Caki2 (cell line): ENCODE measurements around the gene LPCAT1. TPM values are rescaled to one million over a fixed set of nuclear protein-coding genes. Genes with fewer than 3 reads are reported as not detected.

Experiments
- DNase-seq: peaks from one replicate; pipeline ENCODE4 v3.0.0-alpha.2; 2015; ENCODE audit warnings: low read depth
- in situ Hi-C: cut with HindIII; loops from 2 replicates; pipeline ENCODE4 v1.10.0; 2016; ENCODE audit warnings: low sequenced_read_pairs, low pct_unique_long_range_greater_than_20kb, mixed read lengths
- total RNA-seq: library from RNA; depleted of rRNA; stranded (reverse); fragments of >200 nt; shearing (Covaris generic); gene quantifications from 2 replicates; pipeline ENCODE4 v1.2.3, GENCODE V29; 2014; ENCODE audit warnings: low replicate concordance; rRNA removed

Gene LPCAT1
- total RNA-seq, 1 experiment from 2014 or later: 68.0 TPM

- in situ Hi-C loops: no loop called here
- no peak for DNase-seq
These were observed 106.8 kb downstream of the LPCAT1 start for GRCh38 chr5:1416856-1417469.

GRCh38 chr5:1415626-1416360 is 108.0 kb downstream of the LPCAT1 start:
- in situ Hi-C loops: no loop called here
- DNase-seq: no peak

- no peak for DNase-seq
- in situ Hi-C loops: no loop called here
These were observed 108.7 kb downstream of the LPCAT1 start for GRCh38 chr5:1415059-1415425.

GRCh38 chr5:1414311-1415058 is 109.3 kb downstream of the LPCAT1 start:
- DNase-seq: no peak
- in situ Hi-C loops: no loop called here

- DNase-seq: no peak
- in situ Hi-C loops: no loop called here
These were observed 110.0 kb downstream of the LPCAT1 start for GRCh38 chr5:1413611-1414241.

GRCh38 chr5:1413211-1413610 is 110.5 kb downstream of the LPCAT1 start:
- in situ Hi-C loops: no loop called here
- DNase-seq: no peak

GRCh38 chr5:1412621-1413020 is 111.1 kb downstream of the LPCAT1 start:
- in situ Hi-C loops: no loop called here
- DNase-seq: no peak

- DNase-seq: no peak
- in situ Hi-C loops: no loop called here
These were observed 111.6 kb downstream of the LPCAT1 start for GRCh38 chr5:1412163-1412562.

Other genes starting within 250 kb of the LPCAT1 start
- gene TERT, start 228.9 kb downstream of the LPCAT1 start, total RNA-seq: 0.03 and 3.9 TPM in 2 replicates
- 286 and 320 TPM in 2 replicates for gene CLPTM1L, start 178.9 kb downstream of the LPCAT1 start, total RNA-seq
- not detected in 2 replicates for gene SLC6A3, start 78.5 kb downstream of the LPCAT1 start, total RNA-seq